ENCODE data around the gene PPM1E. TPM values are rescaled to one million over a fixed set of nuclear protein-coding genes. Genes with fewer than 3 reads are reported as not detected.

The PPM1E gene
- polyA plus RNA-seq, 1 donor (not counting 4 experiments of a cell fraction or from before 2014, with no cell fraction given) = not detected

DNA sequence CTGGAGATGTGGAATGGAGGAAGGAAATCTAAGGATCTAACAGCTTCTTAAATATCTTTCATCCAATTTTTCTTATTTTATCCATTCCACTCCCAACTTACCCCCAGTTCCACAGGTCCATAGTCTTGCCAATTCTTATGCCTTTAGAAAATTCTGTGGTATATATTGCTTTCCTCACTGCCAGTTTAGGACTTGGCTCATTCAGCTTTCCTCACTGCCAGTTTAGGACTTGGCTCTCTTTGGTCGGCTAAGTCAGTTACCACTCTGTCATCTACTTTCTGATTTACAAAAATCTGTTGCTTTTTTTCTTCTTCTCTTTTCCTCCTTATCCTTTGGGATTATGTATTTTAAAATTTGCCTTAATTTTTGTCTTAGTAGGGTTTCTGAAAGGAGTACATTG, 128.5 kb downstream of the PPM1E start:
- no peak for DNase-seq (ENCODE audit: low read depth, low spot score)
- H3K27me3 ChIP-seq (ENCODE audit: control insufficient read depth, extremely low read depth, insufficient read depth, low read length) = no peaks in the 10 kb centered on the region
- H3K79me2 ChIP-seq (ENCODE audit: control insufficient read depth, insufficient read depth, low read length) = no peaks in the 10 kb centered on the region
- no peak overlapping the region for H3K4me2 ChIP-seq (ENCODE audit: control insufficient read depth, extremely low read depth, insufficient read depth, low read depth, low read length)
- TF ChIP-seq, protein P1, sequence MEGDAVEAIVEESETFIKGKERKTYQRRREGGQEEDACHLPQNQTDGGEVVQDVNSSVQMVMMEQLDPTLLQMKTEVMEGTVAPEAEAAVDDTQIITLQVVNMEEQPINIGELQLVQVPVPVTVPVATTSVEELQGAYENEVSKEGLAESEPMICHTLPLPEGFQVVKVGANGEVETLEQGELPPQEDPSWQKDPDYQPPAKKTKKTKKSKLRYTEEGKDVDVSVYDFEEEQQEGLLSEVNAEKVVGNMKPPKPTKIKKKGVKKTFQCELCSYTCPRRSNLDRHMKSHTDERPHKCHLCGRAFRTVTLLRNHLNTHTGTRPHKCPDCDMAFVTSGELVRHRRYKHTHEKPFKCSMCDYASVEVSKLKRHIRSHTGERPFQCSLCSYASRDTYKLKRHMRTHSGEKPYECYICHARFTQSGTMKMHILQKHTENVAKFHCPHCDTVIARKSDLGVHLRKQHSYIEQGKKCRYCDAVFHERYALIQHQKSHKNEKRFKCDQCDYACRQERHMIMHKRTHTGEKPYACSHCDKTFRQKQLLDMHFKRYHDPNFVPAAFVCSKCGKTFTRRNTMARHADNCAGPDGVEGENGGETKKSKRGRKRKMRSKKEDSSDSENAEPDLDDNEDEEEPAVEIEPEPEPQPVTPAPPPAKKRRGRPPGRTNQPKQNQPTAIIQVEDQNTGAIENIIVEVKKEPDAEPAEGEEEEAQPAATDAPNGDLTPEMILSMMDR (optimal IDR thresholded peaks at IDR 0.05 in 1 of 3, IDR thresholded peaks at IDR 0.05 in 1 of 3, conservative IDR thresholded peaks at IDR 0.05 in 1 of 3; ENCODE audit: extremely low read depth in 1 of 3, insufficient read depth in 2 of 3, low read length in 3 of 3) = no peak
- no peak for TF ChIP-seq EZH2 (IDR thresholded peaks at IDR 0.05; ENCODE audit: low read length)
- H3K9me3 ChIP-seq (ENCODE audit: control insufficient read depth, low read depth, low read length) = no peaks in the 10 kb centered on the region
- H2AFZ ChIP-seq (ENCODE audit: control insufficient read depth, low read length) = no peak overlapping the region
- H3K9me1 ChIP-seq (ENCODE audit: control insufficient read depth, extremely low read depth, insufficient read depth, low read length) = no peaks in the 10 kb centered on the region
- H3K4me1 ChIP-seq (ENCODE audit: control insufficient read depth, extremely low read depth, insufficient read depth, low read length) = no peaks in the 10 kb centered on the region
- H4K20me1 ChIP-seq (ENCODE audit: control insufficient read depth, extremely low read depth, insufficient read depth, low read length) = no peaks in the 10 kb centered on the region
- no peak overlapping the region for H3K4me3 ChIP-seq (ENCODE audit: control insufficient read depth in 2 of 3, extremely low read depth in 1 of 3, insufficient read depth in 2 of 3, low read depth in 1 of 3, low read length in 3 of 3)
- FAIRE-seq = no peak
- no peak overlapping the region for H3K27ac ChIP-seq (ENCODE audit: control insufficient read depth, insufficient read depth, low read length)
- no peaks in the 10 kb centered on the region for H3K36me3 ChIP-seq (ENCODE audit: control insufficient read depth in 2 of 2, extremely low read depth in 1 of 2, insufficient read depth in 2 of 2, low read length in 2 of 2)
- no peak overlapping the region for H3K9ac ChIP-seq (ENCODE audit: control insufficient read depth, extremely low read depth, insufficient read depth, low read length)
- dilution Hi-C loops (cut with MboI; ENCODE audit: extremely low pct_ligation_motif_present, low sequenced_read_pairs) = no loop called here

DNA sequence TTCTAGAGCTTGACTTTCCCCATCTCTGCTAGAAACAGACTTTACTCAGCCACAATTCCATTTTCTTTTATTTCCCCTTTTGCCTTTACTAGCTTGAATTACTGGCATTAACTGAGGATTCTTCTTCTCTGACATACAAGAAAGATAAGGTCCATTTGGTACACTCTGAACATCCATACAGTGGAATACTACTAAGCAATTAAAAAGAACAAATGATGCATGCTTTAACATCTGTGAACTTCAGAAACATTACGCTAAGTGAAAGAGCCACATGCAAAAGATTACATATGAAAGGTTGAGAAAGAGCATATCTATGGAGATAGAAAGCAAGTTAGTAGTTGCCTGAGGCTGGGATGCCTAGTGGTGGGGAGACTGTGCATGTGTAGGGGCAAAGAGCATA, 130.9 kb downstream of the PPM1E start:
- H3K36me3 ChIP-seq (ENCODE audit: control insufficient read depth in 2 of 2, extremely low read depth in 1 of 2, insufficient read depth in 2 of 2, low read length in 2 of 2) = no peaks in the 10 kb centered on the region
- H2AFZ ChIP-seq (ENCODE audit: control insufficient read depth, low read length) = no peak overlapping the region
- FAIRE-seq (no peak), DNase-seq (ENCODE audit: low read depth, low spot score) (no peak)
- no peaks in the 10 kb centered on the region for H3K4me1 ChIP-seq (ENCODE audit: control insufficient read depth, extremely low read depth, insufficient read depth, low read length)
- H3K4me2 ChIP-seq (ENCODE audit: control insufficient read depth, extremely low read depth, insufficient read depth, low read depth, low read length) = no peak overlapping the region
- no peak overlapping the region for H3K4me3 ChIP-seq (ENCODE audit: control insufficient read depth in 2 of 3, extremely low read depth in 1 of 3, insufficient read depth in 2 of 3, low read depth in 1 of 3, low read length in 3 of 3)
- no peaks in the 10 kb centered on the region for H3K27me3 ChIP-seq (ENCODE audit: control insufficient read depth, extremely low read depth, insufficient read depth, low read length)
- H4K20me1 ChIP-seq (ENCODE audit: control insufficient read depth, extremely low read depth, insufficient read depth, low read length) = no peaks in the 10 kb centered on the region
- H3K27ac ChIP-seq (ENCODE audit: control insufficient read depth, insufficient read depth, low read length) = no peak overlapping the region
- dilution Hi-C loops (cut with MboI; ENCODE audit: extremely low pct_ligation_motif_present, low sequenced_read_pairs) = no loop called here
- H3K9me3 ChIP-seq (ENCODE audit: control insufficient read depth, low read depth, low read length) = no peaks in the 10 kb centered on the region
- no peaks in the 10 kb centered on the region for H3K79me2 ChIP-seq (ENCODE audit: control insufficient read depth, insufficient read depth, low read length)
- H3K9ac ChIP-seq (ENCODE audit: control insufficient read depth, extremely low read depth, insufficient read depth, low read length) = no peak overlapping the region
- no peaks in the 10 kb centered on the region for H3K9me1 ChIP-seq (ENCODE audit: control insufficient read depth, extremely low read depth, insufficient read depth, low read length)
- TF ChIP-seq EZH2 (IDR thresholded peaks at IDR 0.05; ENCODE audit: low read length) = no peak
- TF ChIP-seq, protein P1 (optimal IDR thresholded peaks at IDR 0.05 in 1 of 3, IDR thresholded peaks at IDR 0.05 in 1 of 3, conservative IDR thresholded peaks at IDR 0.05 in 1 of 3; ENCODE audit: extremely low read depth in 1 of 3, insufficient read depth in 2 of 3, low read length in 3 of 3) = no peak

Measured in keratinocyte (primary cell).